ENCODE results near the gene BSDC1.

The BSDC1 gene

GRCh38 chr1:32349211-32349708 is 45.0 kb downstream of the BSDC1 start:
- TF ChIP-seq CTCF (IDR thresholded peaks at IDR 0.05; ENCODE audit: low read depth, low read length), result no peak
- no peak overlapping the region for H3K4me3 ChIP-seq (ENCODE audit: low read depth, low read length)

GRCh38 chr1:32346532-32347157 is 47.6 kb downstream of the BSDC1 start:
- no peak for TF ChIP-seq CTCF (IDR thresholded peaks at IDR 0.05; ENCODE audit: low read depth, low read length)
- no peak overlapping the region for H3K4me3 ChIP-seq (ENCODE audit: low read depth, low read length)

GRCh38 chr1:32345289-32345827 is 48.9 kb downstream of the BSDC1 start:
- TF ChIP-seq CTCF (IDR thresholded peaks at IDR 0.05; ENCODE audit: low read depth, low read length), result no peak

GRCh38 chr1:32342704-32343103 is 51.5 kb downstream of the BSDC1 start:
- TF ChIP-seq CTCF (IDR thresholded peaks at IDR 0.05; ENCODE audit: low read depth, low read length), result no peak
- no peak overlapping the region for H3K4me3 ChIP-seq (ENCODE audit: low read depth, low read length)

More at GRCh38 chr1:32345289-32345827, 48.9 kb downstream of the BSDC1 start:
- no peak overlapping the region for H3K4me3 ChIP-seq (ENCODE audit: low read depth, low read length)

- H3K4me3 ChIP-seq (ENCODE audit: low read depth, low read length), result no peak overlapping the region
Measured at GRCh38 chr1:32341971-32342370, 52.3 kb downstream of the BSDC1 start.

GRCh38 chr1:32341186-32341757 is 53.0 kb downstream of the BSDC1 start:
- H3K4me3 ChIP-seq (ENCODE audit: low read depth, low read length), result no peak overlapping the region
- TF ChIP-seq CTCF (IDR thresholded peaks at IDR 0.05; ENCODE audit: low read depth, low read length), result no peak

More at GRCh38 chr1:32341971-32342370, 52.3 kb downstream of the BSDC1 start:
- no peak for TF ChIP-seq CTCF (IDR thresholded peaks at IDR 0.05; ENCODE audit: low read depth, low read length)

- no peak for TF ChIP-seq CTCF (IDR thresholded peaks at IDR 0.05; ENCODE audit: low read depth, low read length)
- no peak overlapping the region for H3K4me3 ChIP-seq (ENCODE audit: low read depth, low read length)
Measured at GRCh38 chr1:32339363-32339978, 54.8 kb downstream of the BSDC1 start.
